Upper lobe of right lung (tissue), 1 donor: ENCODE results near the gene KLHL2. TPM values are rescaled to one million over a fixed set of nuclear protein-coding genes. Genes with fewer than 3 reads are reported as not detected.
"Not testable (repeated sequence)": the region's sequence is repeated elsewhere in the genome, so short reads cannot be mapped to it uniquely, and the experiment has no call there.

Experiments
- ATAC-seq: fragments of 200-7000 bp; cut with Tn5 transposase; one replicate; pipeline ENCODE4 v1.9.1; 2020; ENCODE audit warnings: mild to moderate bottlenecking, moderate library complexity
- DNase-seq: peaks from one replicate; pipeline ENCODE4 v3.0.0-alpha.2; 2020
- H3K27ac ChIP-seq: fragments of 200-600 bp; one replicate; pipeline ENCODE4 v1.8.0; 2022
- H3K27me3 ChIP-seq: fragments of 200-600 bp; one replicate; pipeline ENCODE4 v1.8.0; 2022; ENCODE audit warnings: mild to moderate bottlenecking
- H3K36me3 ChIP-seq: fragments of 200-600 bp; one replicate; pipeline ENCODE4 v1.8.0; 2022
- H3K4me1 ChIP-seq: fragments of 200-600 bp; one replicate; pipeline ENCODE4 v1.8.0; 2022
- H3K4me3 ChIP-seq: fragments of 200-600 bp; one replicate; pipeline ENCODE4 v1.8.0; 2022; ENCODE audit warnings: mild to moderate bottlenecking
- H3K9me3 ChIP-seq: fragments of 200-600 bp; one replicate; pipeline ENCODE4 v1.8.0; 2022
- CTCF ChIP-seq: fragments of 200-600 bp; IDR thresholded peaks from one replicate; pipeline ENCODE4 v1.8.0; 2022; ENCODE audit warnings: antibody characterized with exemption
- intact Hi-C: fragments of 100-400 bp; cut with DNase I; formaldehyde crosslinking; loops from one replicate; pipeline ENCODE4 v1.11.0; 2022
- total RNA-seq: library from RNA; stranded (reverse); fragmentation: NEBNext Ultra II Directional; extraction: Animal tissue kit (Norgen Biotek cat#: 25700); gene quantifications from one replicate; pipeline ENCODE4 v1.2.1, GENCODE V29; 2021
- donor health status: DM: no; HTN: yes; CAD: no; lungs with severe emphysema.

The KLHL2 gene
- total RNA-seq, 1 donor from 2014 or later = 44.3 TPM

- Histone ChIP-seq H3K27me3 (no peaks in the 10 kb centered on the region), H3K27ac (no peak overlapping the region), H3K4me1 (peaks cover 20% of the 10 kb centered on the region), H3K36me3 (no peaks in the 10 kb centered on the region), H3K4me3 (peak overlapping the region; percentile 82), H3K9me3 (no peaks in the 10 kb centered on the region)
- no peak for ATAC-seq
- intact Hi-C loops = no loop called here
- no peak for TF ChIP-seq CTCF
- DNase-seq = no peak
These were observed 2.4 kb downstream of the KLHL2 start for GRCh38 chr4:165209796-165210195.

- no peaks in the 10 kb centered on the region for H3K36me3 ChIP-seq
- intact Hi-C loops = no loop called here
- H3K4me1 ChIP-seq = peaks cover 24% of the 10 kb centered on the region
- H3K27me3 ChIP-seq = no peaks in the 10 kb centered on the region
- no peak for TF ChIP-seq CTCF
- no peaks in the 10 kb centered on the region for H3K9me3 ChIP-seq
- ATAC-seq = no peak
- H3K27ac ChIP-seq = no peak overlapping the region
- no peak for DNase-seq
- no peak overlapping the region for H3K4me3 ChIP-seq
These were observed 3.2 kb downstream of the KLHL2 start for GRCh38 chr4:165210566-165210965.

- ATAC-seq, H3K9me3 ChIP-seq, H3K36me3 ChIP-seq, intact Hi-C loops, DNase-seq, H3K27me3 ChIP-seq, H3K27ac ChIP-seq, H3K4me3 ChIP-seq: not testable (repeated sequence)
- peaks cover 27% of the 10 kb centered on the region for H3K4me1 ChIP-seq
These were observed 5.3 kb downstream of the KLHL2 start for GRCh38 chr4:165212647-165213046.

- H3K27me3 ChIP-seq, H3K36me3 ChIP-seq, intact Hi-C loops, ATAC-seq, H3K9me3 ChIP-seq, H3K4me3 ChIP-seq, H3K27ac ChIP-seq, DNase-seq: not testable (repeated sequence)
- peaks cover 27% of the 10 kb centered on the region for H3K4me1 ChIP-seq
These were observed 6.0 kb downstream of the KLHL2 start for GRCh38 chr4:165213404-165213803.

GRCh38 chr4:165213991-165214709 is 6.8 kb downstream of the KLHL2 start:
- H3K9me3 ChIP-seq, H3K36me3 ChIP-seq, intact Hi-C loops, H3K27ac ChIP-seq, ATAC-seq, DNase-seq, H3K4me3 ChIP-seq, H3K27me3 ChIP-seq: not testable (repeated sequence)
- peaks cover 23% of the 10 kb centered on the region for H3K4me1 ChIP-seq

GRCh38 chr4:165215034-165215751 is 7.8 kb downstream of the KLHL2 start:
- H3K9me3 ChIP-seq, H3K4me3 ChIP-seq, H3K27ac ChIP-seq, H3K36me3 ChIP-seq, DNase-seq, H3K27me3 ChIP-seq, intact Hi-C loops: not testable (repeated sequence)
- H3K4me1 ChIP-seq = peaks cover 12% of the 10 kb centered on the region
- peak; percentile 53 for ATAC-seq

GRCh38 chr4:165215761-165216487 is 8.6 kb downstream of the KLHL2 start:
- ATAC-seq, H3K27me3 ChIP-seq, DNase-seq, H3K9me3 ChIP-seq, H3K36me3 ChIP-seq, intact Hi-C loops, H3K4me3 ChIP-seq: not testable (repeated sequence)
- peak overlapping the region; percentile 39 for H3K27ac ChIP-seq
- peaks cover 12% of the 10 kb centered on the region for H3K4me1 ChIP-seq

GRCh38 chr4:165217325-165217724 is 10.0 kb downstream of the KLHL2 start:
- Histone ChIP-seq H3K36me3 (no peaks in the 10 kb centered on the region), H3K27ac (peak overlapping the region; percentile 39), H3K9me3 (no peaks in the 10 kb centered on the region), H3K4me3 (no peak overlapping the region), H3K27me3 (no peaks in the 10 kb centered on the region), H3K4me1 (peaks cover 26% of the 10 kb centered on the region)
- DNase-seq (no peak), ATAC-seq (peak; percentile 67)
- TF ChIP-seq CTCF = no peak
- intact Hi-C loops = no loop called here

GRCh38 chr4:165221306-165221705 is 13.9 kb downstream of the KLHL2 start:
- peaks cover 27% of the 10 kb centered on the region for H3K4me1 ChIP-seq
- H3K4me3 ChIP-seq, ATAC-seq, H3K36me3 ChIP-seq, H3K27me3 ChIP-seq, intact Hi-C loops, H3K9me3 ChIP-seq, DNase-seq: not testable (repeated sequence)
- peak overlapping the region; percentile 72 for H3K27ac ChIP-seq

GRCh38 chr4:165221993-165222650 is 14.8 kb downstream of the KLHL2 start:
- ATAC-seq = peak; percentile 79
- H3K27me3 ChIP-seq, H3K4me3 ChIP-seq, H3K9me3 ChIP-seq, intact Hi-C loops, H3K36me3 ChIP-seq, DNase-seq: not testable (repeated sequence)
- peaks cover 23% of the 10 kb centered on the region for H3K4me1 ChIP-seq
- peak overlapping the region; percentile 72 for H3K27ac ChIP-seq
